ENCODE results near the gene MVB12B. TPM values are rescaled to one million over a fixed set of nuclear protein-coding genes. Genes with fewer than 3 reads are reported as not detected.

Gene MVB12B
- total RNA-seq, 6 experiments from 2014 or later, result 7.2 to 16.2 (median 9.1) TPM

- Histone ChIP-seq H3K4me1 (no peaks in the 10 kb centered on the region), H3K4me3 (no peak overlapping the region), H3K9me3 (no peaks in the 10 kb centered on the region), H3K27me3 (no peaks in the 10 kb centered on the region), H3K36me3 (peaks cover 0 to 7% (median 0%) of the 10 kb centered on the region in 4 donors), H3K27ac (no peak overlapping the region)
- DNase-seq (no peak), ATAC-seq (no peak)
- TF ChIP-seq CTCF (IDR thresholded peaks at IDR 0.05) (no peak), POLR2A (IDR thresholded peaks at IDR 0.05) (no peak)
- intact Hi-C loops (cut with DNase I), result loop anchor here in 1 of 2 donors (10.0 kb wide), 1 partner anchor 183 kb away; no protein-coding TSS in a partner anchor
- 78% methylated on average over 12 of the region's 12 CpGs for WGBS (ENCODE audit: insufficient coverage, low coverage, low lambda C conversion rate, missing lambda C conversion rate)
Measured at GRCh38 chr9:126487856-126488255, 161.2 kb downstream of the MVB12B start.

GRCh38 chr9:126488310-126488709, 161.7 kb downstream of the MVB12B start:
- Histone ChIP-seq H3K9me3 (no peaks in the 10 kb centered on the region), H3K27ac (no peak overlapping the region), H3K4me1 (no peaks in the 10 kb centered on the region), H3K36me3 (peaks cover 0 to 7% (median 0%) of the 10 kb centered on the region in 4 donors), H3K4me3 (no peak overlapping the region), H3K27me3 (no peaks in the 10 kb centered on the region)
- TF ChIP-seq CTCF (IDR thresholded peaks at IDR 0.05), result no peak
- TF ChIP-seq POLR2A (IDR thresholded peaks at IDR 0.05), result no peak
- intact Hi-C loops (cut with DNase I), result loop anchor here in 1 of 2 donors (10.0 kb wide), 1 partner anchor 184 kb away; no protein-coding TSS in a partner anchor
- ATAC-seq (peak in 3 of 4 donors; percentile 22 to 78 (median 23)), DNase-seq (no peak)
- 28% methylated on average over 5 of the region's 8 CpGs for WGBS (ENCODE audit: insufficient coverage, low coverage, low lambda C conversion rate, missing lambda C conversion rate)

- peak; percentile 13 to 33 (median 15) for ATAC-seq
- H3K4me3 ChIP-seq, result no peak overlapping the region
- no peak for DNase-seq
- no peaks in the 10 kb centered on the region for H3K4me1 ChIP-seq
- peaks cover 0 to under 1% (median 0%) of the 10 kb centered on the region in 4 donors for H3K36me3 ChIP-seq
- no peaks in the 10 kb centered on the region for H3K9me3 ChIP-seq
- TF ChIP-seq CTCF (IDR thresholded peaks at IDR 0.05) (no peak), POLR2A (IDR thresholded peaks at IDR 0.05) (no peak)
- WGBS (ENCODE audit: insufficient coverage, low coverage, low lambda C conversion rate, missing lambda C conversion rate), result no CpG with 5 or more reads among the region's 8 CpGs
- H3K27ac ChIP-seq, result no peak overlapping the region
- no peaks in the 10 kb centered on the region for H3K27me3 ChIP-seq
- intact Hi-C loops (cut with DNase I), result loop anchor here in 1 of 2 donors (10.0 kb wide), 1 partner anchor 184 kb away; no protein-coding TSS in a partner anchor
Measured at GRCh38 chr9:126488881-126489404, 162.3 kb downstream of the MVB12B start.

- 60% methylated on average over 2 of the region's 20 CpGs for WGBS (ENCODE audit: insufficient coverage, low coverage, low lambda C conversion rate, missing lambda C conversion rate)
- no peak overlapping the region for H3K4me3 ChIP-seq
- intact Hi-C loops (cut with DNase I), result loop anchor here (10.0 kb wide), 2 partner anchors 175 to 185 kb away; no protein-coding TSS in a partner anchor
- DNase-seq (no peak), ATAC-seq (no peak)
- no peaks in the 10 kb centered on the region for H3K9me3 ChIP-seq
- no peaks in the 10 kb centered on the region for H3K4me1 ChIP-seq
- no peak for TF ChIP-seq CTCF (IDR thresholded peaks at IDR 0.05)
- no peak for TF ChIP-seq POLR2A (IDR thresholded peaks at IDR 0.05)
- no peaks in the 10 kb centered on the region for H3K27me3 ChIP-seq
- no peaks in the 10 kb centered on the region for H3K36me3 ChIP-seq
- H3K27ac ChIP-seq, result no peak overlapping the region
Measured at GRCh38 chr9:126489581-126490213, 163.1 kb downstream of the MVB12B start.
